Peyer's patch (tissue), 4 donors: ENCODE results near the gene PTRH1. TPM values are rescaled to one million over a fixed set of nuclear protein-coding genes. Genes with fewer than 3 reads are reported as not detected.
A peak's percentile ranks its signal among the peaks of the same experiment; 100 is the strongest.

Experiments
- DNase-seq, 3 donors: peaks; one replicate each; pipeline ENCODE4 v3.0.0-alpha.2; 2017 to 2019
- H3K27ac ChIP-seq, 4 donors: fragments of 200-600 bp; sonication (generic); one replicate each; pipeline ENCODE4 v1.5.1; 2016 to 2019
- H3K27me3 ChIP-seq, 2 donors: fragments of 200-600 bp; sonication (generic); one replicate each; pipeline ENCODE4 v1.5.1; 2019
- H3K36me3 ChIP-seq, 3 donors: fragments of 200-600 bp; sonication (generic); one replicate each; pipeline ENCODE4 v1.5.1; 2016 to 2019
- H3K4me1 ChIP-seq, 4 donors: fragments of 200-600 bp; sonication (generic); one replicate each; pipeline ENCODE4 v1.5.1; 2016 to 2019
- H3K4me3 ChIP-seq, 4 donors: fragments of 200-600 bp; sonication (generic); 1 replicate in 3 of 4; 2 replicates in 1 of 4; pipeline ENCODE4 v1.5.1; 2016 to 2019; ENCODE audit warnings: mild to moderate bottlenecking in 1 of 4
- H3K9me3 ChIP-seq, 4 donors: fragments of 200-600 bp; sonication (generic); one replicate each; pipeline ENCODE4 v1.5.1; 2016 to 2019; ENCODE audit warnings: mild to moderate bottlenecking in 1 of 4
- POLR2A ChIP-seq, 2 donors: fragments of 450-650 bp; IDR thresholded peaks; one replicate each; pipeline ENCODE4 v1.5.1; 2017; ENCODE audit warnings: antibody characterized with exemption in 2 of 2, mild to moderate bottlenecking in 2 of 2, moderate library complexity in 2 of 2
- total RNA-seq, 4 donors: library from RNA; depleted of rRNA; stranded (reverse); fragments of >200 nt; gene quantifications; one replicate each; pipeline ENCODE4 v1.1.0, GENCODE V29; 2016
- TF ChIP-seq, protein P1 (sequence below), 6 experiments: fragments of 450-650 bp in 4 of 6; fragments of 200-600 bp in 2 of 6; sonication (generic) in 1 of 6; IDR thresholded peaks; one replicate each; pipeline ENCODE4 v1.5.1; 2017 to 2019; ENCODE audit warnings: antibody characterized with exemption in 6 of 6, mild to moderate bottlenecking in 3 of 6, moderate library complexity in 1 of 6

PTRH1 gene, protein sequence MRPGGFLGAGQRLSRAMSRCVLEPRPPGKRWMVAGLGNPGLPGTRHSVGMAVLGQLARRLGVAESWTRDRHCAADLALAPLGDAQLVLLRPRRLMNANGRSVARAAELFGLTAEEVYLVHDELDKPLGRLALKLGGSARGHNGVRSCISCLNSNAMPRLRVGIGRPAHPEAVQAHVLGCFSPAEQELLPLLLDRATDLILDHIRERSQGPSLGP
- total RNA-seq, result 10 to 100 TPM in 1 of 4 donors, 1 to 10 TPM in 2, not detected in 1; 5.2 to 14.9 (median 7.9) TPM

DNA sequence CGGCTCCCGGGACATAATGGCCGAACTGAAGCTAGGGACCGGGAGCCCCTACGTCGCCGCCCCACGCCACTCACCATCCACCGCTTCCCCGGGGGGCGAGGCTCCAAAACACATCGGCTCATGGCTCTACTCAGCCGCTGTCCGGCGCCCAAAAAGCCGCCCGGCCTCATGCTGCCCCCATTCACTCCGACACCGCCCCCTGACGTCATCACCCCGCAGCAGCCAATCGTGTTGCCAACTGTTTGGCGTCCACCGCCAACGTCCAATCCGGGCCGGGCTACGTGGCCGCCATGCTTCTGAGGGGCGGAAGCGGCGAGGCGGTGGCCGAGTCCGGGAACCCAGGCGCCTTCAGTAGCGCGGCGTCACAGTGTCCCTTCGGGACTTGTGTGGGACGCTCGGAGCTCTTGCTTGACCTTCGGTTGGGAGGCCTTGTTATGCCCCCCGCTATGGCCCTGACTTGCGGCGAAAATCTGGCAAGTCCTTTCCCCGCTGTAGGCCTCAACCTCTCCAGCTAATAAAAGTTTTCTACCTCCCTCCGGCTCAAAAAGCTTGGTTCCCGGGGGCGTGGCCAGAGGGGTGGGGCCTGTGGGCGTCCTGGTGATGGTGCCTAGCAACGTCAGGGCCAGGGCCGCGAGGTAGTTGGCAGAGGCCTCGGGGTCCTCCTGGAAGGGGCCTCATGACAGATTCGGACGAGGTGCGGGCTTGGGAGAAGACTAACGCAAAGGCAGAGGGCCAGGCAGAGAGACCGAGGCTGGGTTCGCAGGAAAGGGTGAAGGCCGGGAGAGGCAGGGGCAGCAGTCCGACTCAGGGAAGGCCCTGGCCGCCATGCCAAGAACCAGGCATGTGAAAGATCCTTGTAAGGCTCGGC, at the start of gene PTRH1, which contains the start of gene TTC16:
Gene PTRH1, minus strand, starts transcription at position 194 of the 868 bp plus-strand sequence. Its CDS starts 24 bp downstream, at position 170.
Gene TTC16, plus strand, starts transcription at position 610 of the 868 bp plus-strand sequence. Its CDS starts 67 bp downstream, at position 677.
- Histone ChIP-seq H3K27me3 (no peaks in the 10 kb centered on the region), H3K4me3 (peak within 1 kb of the TSS; percentile 57 to 78 (median 68)), H3K36me3 (no peaks in the 10 kb centered on the region), H3K27ac (peak within 1 kb of the TSS; percentile 67 to 84 (median 72)), H3K4me1 (peaks cover 0 to 15% (median 8%) of the 10 kb centered on the region in 4 donors), H3K9me3 (no peaks in the 10 kb centered on the region)
- DNase-seq, result peak; percentile 98 to 99 (median 98)
- TF ChIP-seq, protein P1, sequence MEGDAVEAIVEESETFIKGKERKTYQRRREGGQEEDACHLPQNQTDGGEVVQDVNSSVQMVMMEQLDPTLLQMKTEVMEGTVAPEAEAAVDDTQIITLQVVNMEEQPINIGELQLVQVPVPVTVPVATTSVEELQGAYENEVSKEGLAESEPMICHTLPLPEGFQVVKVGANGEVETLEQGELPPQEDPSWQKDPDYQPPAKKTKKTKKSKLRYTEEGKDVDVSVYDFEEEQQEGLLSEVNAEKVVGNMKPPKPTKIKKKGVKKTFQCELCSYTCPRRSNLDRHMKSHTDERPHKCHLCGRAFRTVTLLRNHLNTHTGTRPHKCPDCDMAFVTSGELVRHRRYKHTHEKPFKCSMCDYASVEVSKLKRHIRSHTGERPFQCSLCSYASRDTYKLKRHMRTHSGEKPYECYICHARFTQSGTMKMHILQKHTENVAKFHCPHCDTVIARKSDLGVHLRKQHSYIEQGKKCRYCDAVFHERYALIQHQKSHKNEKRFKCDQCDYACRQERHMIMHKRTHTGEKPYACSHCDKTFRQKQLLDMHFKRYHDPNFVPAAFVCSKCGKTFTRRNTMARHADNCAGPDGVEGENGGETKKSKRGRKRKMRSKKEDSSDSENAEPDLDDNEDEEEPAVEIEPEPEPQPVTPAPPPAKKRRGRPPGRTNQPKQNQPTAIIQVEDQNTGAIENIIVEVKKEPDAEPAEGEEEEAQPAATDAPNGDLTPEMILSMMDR (IDR thresholded peaks at IDR 0.05), result no peak
- TF ChIP-seq POLR2A (IDR thresholded peaks at IDR 0.05), result peak in 1 of 2 donors; percentile 18

DNA sequence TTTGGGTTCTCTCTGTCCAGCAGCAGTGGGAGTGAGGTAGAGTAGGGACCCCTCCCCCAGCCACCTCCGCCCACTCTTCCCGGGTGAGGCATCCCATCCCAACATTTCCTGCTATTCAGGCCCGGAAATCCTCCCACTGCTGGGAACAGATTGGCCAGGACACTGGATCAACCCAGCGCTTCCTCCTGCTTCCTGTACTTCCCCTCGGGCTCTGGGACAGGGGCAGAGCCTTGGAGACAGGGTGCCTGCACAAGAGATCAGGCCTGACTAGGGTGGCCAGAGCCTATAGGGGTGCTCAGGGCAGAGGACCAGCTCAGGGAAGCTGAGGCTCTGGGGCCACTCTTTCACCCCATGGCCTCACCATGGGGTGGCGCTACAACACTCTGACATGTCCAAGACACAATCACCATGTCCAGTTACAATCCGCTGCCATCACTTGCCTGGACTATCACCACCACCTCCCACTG, 48.5 kb upstream of the PTRH1 start:
- Histone ChIP-seq H3K4me3 (no peak overlapping the region), H3K36me3 (no peaks in the 10 kb centered on the region), H3K27me3 (no peaks in the 10 kb centered on the region), H3K4me1 (peaks cover 0 to 7% (median 3%) of the 10 kb centered on the region in 4 donors), H3K27ac (peak overlapping the region in 2 of 4 donors; percentile 28 to 50), H3K9me3 (no peaks in the 10 kb centered on the region)
- peak; percentile 52 to 76 (median 63) for DNase-seq
- TF ChIP-seq, protein P1 (IDR thresholded peaks at IDR 0.05), result peak in 5 of 6 experiments; percentile 8 to 59 (median 46)
- no peak for TF ChIP-seq POLR2A (IDR thresholded peaks at IDR 0.05)

DNA sequence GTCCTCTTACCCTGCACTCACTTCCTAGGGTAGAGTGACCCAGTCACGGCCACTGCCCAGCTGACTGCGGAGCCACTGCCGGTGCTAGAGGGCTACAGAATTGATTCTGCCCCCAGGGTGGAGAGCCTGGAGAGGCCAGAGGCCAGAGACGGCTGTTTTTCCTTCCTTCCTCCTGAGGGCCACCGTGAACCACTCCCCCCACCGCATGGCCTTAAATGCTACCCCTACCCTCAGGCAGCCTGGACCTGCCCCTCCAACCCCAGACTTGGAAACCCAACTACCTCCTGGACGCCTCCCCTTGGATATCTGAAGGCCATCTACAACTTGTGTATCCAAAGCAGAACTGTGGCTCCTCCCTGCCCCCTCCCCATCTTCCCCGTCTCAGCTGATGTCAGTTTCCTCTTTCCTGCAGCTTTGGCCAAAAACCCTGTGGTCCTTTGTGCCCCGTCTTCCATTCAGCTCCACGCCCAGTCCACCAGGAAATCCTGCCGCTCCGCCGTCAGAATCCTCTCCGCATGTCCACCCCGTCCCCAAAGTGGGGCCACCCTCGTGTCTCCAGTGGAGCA, 46.7 kb upstream of the PTRH1 start:
- Histone ChIP-seq H3K4me1 (no peaks in the 10 kb centered on the region), H3K9me3 (no peaks in the 10 kb centered on the region), H3K4me3 (no peak overlapping the region), H3K36me3 (no peaks in the 10 kb centered on the region), H3K27ac (peak overlapping the region in 2 of 4 donors; percentile 14 to 50), H3K27me3 (no peaks in the 10 kb centered on the region)
- no peak for TF ChIP-seq POLR2A (IDR thresholded peaks at IDR 0.05)
- TF ChIP-seq, protein P1 (IDR thresholded peaks at IDR 0.05), result no peak
- no peak for DNase-seq

DNA sequence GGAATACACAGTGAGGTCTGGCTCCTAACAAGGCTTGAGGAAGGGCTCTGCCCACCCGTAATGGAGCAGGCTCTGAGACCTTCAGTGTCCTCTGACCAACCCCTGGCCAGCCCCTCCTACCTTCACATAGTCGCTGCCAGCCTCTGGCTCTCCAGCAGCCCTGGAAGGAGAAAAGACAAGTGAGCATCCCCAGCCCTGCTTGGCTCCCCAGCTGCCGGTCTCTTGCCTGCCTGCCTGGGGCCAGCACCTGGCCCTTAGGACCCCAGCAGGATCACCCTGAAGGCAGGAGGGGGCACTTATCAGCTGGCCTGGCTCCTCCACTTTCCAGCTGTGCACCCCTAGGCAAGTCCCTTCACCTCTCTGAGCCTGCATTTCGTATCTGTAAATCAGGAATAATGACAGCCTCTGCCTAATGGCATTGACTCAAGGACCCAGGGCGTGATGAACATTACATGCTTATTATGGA, 46.1 kb upstream of the PTRH1 start:
- no peaks in the 10 kb centered on the region for H3K4me1 ChIP-seq
- TF ChIP-seq, protein P1 (IDR thresholded peaks at IDR 0.05), result no peak
- TF ChIP-seq POLR2A (IDR thresholded peaks at IDR 0.05), result no peak
- no peaks in the 10 kb centered on the region for H3K27me3 ChIP-seq
- no peaks in the 10 kb centered on the region for H3K36me3 ChIP-seq
- DNase-seq, result no peak
- H3K27ac ChIP-seq, result peak overlapping the region in 2 of 4 donors; percentile 14 to 50
- no peaks in the 10 kb centered on the region for H3K9me3 ChIP-seq
- H3K4me3 ChIP-seq, result no peak overlapping the region

DNA sequence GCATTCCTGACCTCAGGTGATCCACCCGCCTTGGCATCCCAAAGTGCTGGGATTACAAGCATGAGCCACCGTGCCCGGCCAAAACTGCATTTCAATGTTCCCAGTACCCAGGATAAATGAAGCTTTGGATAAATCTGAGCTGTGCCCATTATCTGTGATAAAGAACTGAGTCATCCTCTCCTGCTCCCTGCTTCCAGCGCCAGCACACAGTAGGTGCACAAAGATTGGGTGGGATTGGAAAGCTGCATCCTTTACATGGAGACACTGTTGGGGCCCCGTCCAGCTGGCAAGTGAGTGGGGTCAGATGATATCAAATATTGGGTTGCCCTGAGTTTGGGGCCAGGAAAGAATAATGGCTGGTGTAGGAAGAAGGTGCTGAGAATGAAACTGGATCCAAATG, 45.6 kb upstream of the PTRH1 start:
- Histone ChIP-seq H3K9me3 (no peaks in the 10 kb centered on the region), H3K4me3 (no peak overlapping the region), H3K4me1 (no peaks in the 10 kb centered on the region), H3K27ac (peak overlapping the region in 1 of 4 donors; percentile 14), H3K27me3 (peaks cover 0 to 2% of the 10 kb centered on the region in 2 donors), H3K36me3 (no peaks in the 10 kb centered on the region)
- TF ChIP-seq POLR2A (IDR thresholded peaks at IDR 0.05), result no peak
- TF ChIP-seq, protein P1 (IDR thresholded peaks at IDR 0.05), result no peak
- DNase-seq, result no peak
